Sigmoid colon (tissue), 7 donors: Measurements from ENCODE around the gene UROC1. TPM values are rescaled to one million over a fixed set of nuclear protein-coding genes. Genes with fewer than 3 reads are reported as not detected.

ENCODE experiments used
- DNase-seq: peaks from one replicate; pipeline ENCODE4 v3.0.0-alpha.2; 2019
- H3K27ac ChIP-seq, 4 donors: fragments of 200-600 bp; sonication (generic); one replicate each; pipeline ENCODE4 v1.5.1; 2016 to 2019; ENCODE audit warnings: mild to moderate bottlenecking in 1 of 4
- H3K27me3 ChIP-seq, 3 donors: fragments of 200-600 bp; sonication (generic); one replicate each; pipeline ENCODE4 v1.5.1; 2019; ENCODE audit warnings: mild to moderate bottlenecking in 1 of 3
- H3K36me3 ChIP-seq, 4 donors: fragments of 200-600 bp; sonication (generic); one replicate each; pipeline ENCODE4 v1.5.1; 2016 to 2019
- H3K4me1 ChIP-seq, 4 donors: fragments of 200-600 bp; sonication (generic); one replicate each; pipeline ENCODE4 v1.5.1; 2017 to 2019
- H3K4me3 ChIP-seq, 4 donors: fragments of 200-600 bp; sonication (generic); one replicate each; pipeline ENCODE4 v1.5.1; 2017 to 2019; ENCODE audit warnings: mild to moderate bottlenecking in 2 of 4, moderate library complexity in 1 of 4
- H3K9me3 ChIP-seq, 4 donors: fragments of 200-600 bp in 3 of 4; sonication (generic) in 3 of 4; one replicate each; pipeline versions ENCODE4 v1.5.1 to v1.6.1; 2013 to 2019
- CTCF ChIP-seq, 4 experiments: fragments of 450-650 bp in 3 of 4; fragments of 200-600 bp in 1 of 4; IDR thresholded peaks; one replicate each; pipeline ENCODE4 v1.5.1; 2016 to 2019; ENCODE audit warnings: antibody characterized with exemption in 4 of 4, mild to moderate bottlenecking in 3 of 4, moderate library complexity in 2 of 4
- EP300 ChIP-seq, 4 donors: sonication (generic); formaldehyde crosslinking; IDR thresholded peaks; one replicate each; pipeline ENCODE4 v1.6.1; 2017; ENCODE audit warnings: antibody characterized with exemption in 4 of 4
- POLR2A ChIP-seq, 2 donors: fragments of 450-650 bp; IDR thresholded peaks; one replicate each; pipeline ENCODE4 v1.6.1; 2016; ENCODE audit warnings: antibody characterized with exemption in 2 of 2, mild to moderate bottlenecking in 2 of 2, moderate library complexity in 2 of 2
- POLR2AphosphoS5 ChIP-seq, 4 donors: sonication (generic); formaldehyde crosslinking; IDR thresholded peaks; one replicate each; pipeline ENCODE4 v1.6.1; 2017; ENCODE audit warnings: antibody characterized with exemption in 4 of 4
- WGBS, 2 donors: extraction: QIAGEN DNeasy Blood & Tissue Kit; methylation state at CpG; one replicate each; pipeline ENCODE4 v1.1.7; 2013; 5-methylcytosine and 5-hydroxymethylcytosine counted together
- intact Hi-C: fragments of 100-400 bp; cut with DNase I; formaldehyde crosslinking; loops from one replicate; pipeline ENCODE4 v1.15.1; 2023
- polyA plus RNA-seq, 3 donors: library from polyadenylated mRNA; stranded (reverse); fragments of 200-250 nt; gene quantifications; one replicate each; pipeline ENCODE4 v1.2.3, GENCODE V29; 2013
- total RNA-seq, 4 donors: library from RNA; depleted of rRNA; stranded (reverse); fragments of >200 nt; gene quantifications; one replicate each; pipeline ENCODE4 v1.1.0, GENCODE V29; 2016
- donor health status: healthy with polysubstance abuse.
- donor health status: Bipolar disorder and iron deficiency.
- donor health status: healthy.

The UROC1 gene
- total and polyA plus RNA-seq, 7 donors, result 0.03 TPM; not detected in 6

- no peak for DNase-seq
- Histone ChIP-seq H3K27me3 (no peaks in the 10 kb centered on the region), H3K4me1 (no peaks in the 10 kb centered on the region), H3K9me3 (no peaks in the 10 kb centered on the region), H3K4me3 (no peak overlapping the region), H3K27ac (no peak overlapping the region), H3K36me3 (no peaks in the 10 kb centered on the region)
- intact Hi-C loops, result no loop called here
- TF ChIP-seq EP300 (IDR thresholded peaks at IDR 0.05) (no peak), POLR2A (IDR thresholded peaks at IDR 0.05) (no peak), CTCF (IDR thresholded peaks at IDR 0.05) (no peak), POLR2AphosphoS5 (IDR thresholded peaks at IDR 0.05) (no peak)
- WGBS, 2 donors, result 69 to 80% methylated on average over 9 of the region's 9 CpGs
Observed at GRCh38 chr3:126493739-126494138, 23.8 kb downstream of the UROC1 start.

GRCh38 chr3:126493051-126493450 lies 24.5 kb downstream of the UROC1 start:
- no peak for DNase-seq
- intact Hi-C loops, result no loop called here
- Histone ChIP-seq H3K27ac (no peak overlapping the region), H3K36me3 (no peaks in the 10 kb centered on the region), H3K4me3 (no peak overlapping the region), H3K4me1 (no peaks in the 10 kb centered on the region), H3K27me3 (no peaks in the 10 kb centered on the region), H3K9me3 (no peaks in the 10 kb centered on the region)
- TF ChIP-seq CTCF (IDR thresholded peaks at IDR 0.05) (no peak), POLR2A (IDR thresholded peaks at IDR 0.05) (no peak), EP300 (IDR thresholded peaks at IDR 0.05) (no peak), POLR2AphosphoS5 (IDR thresholded peaks at IDR 0.05) (no peak)
- 75 to 90% methylated on average over 14 of the region's 14 CpGs for WGBS, 2 donors

- H3K36me3 ChIP-seq, result no peaks in the 10 kb centered on the region
- TF ChIP-seq POLR2A (IDR thresholded peaks at IDR 0.05), result no peak
- TF ChIP-seq EP300 (IDR thresholded peaks at IDR 0.05), result no peak
- no peak for TF ChIP-seq CTCF (IDR thresholded peaks at IDR 0.05)
- TF ChIP-seq POLR2AphosphoS5 (IDR thresholded peaks at IDR 0.05), result no peak
- H3K4me3 ChIP-seq, result no peak overlapping the region
- DNase-seq, result no peak
- H3K4me1 ChIP-seq, result no peaks in the 10 kb centered on the region
- 88 to 90% methylated on average over 21 of the region's 21 CpGs for WGBS, 2 donors
- intact Hi-C loops, result no loop called here
- H3K27me3 ChIP-seq, result no peaks in the 10 kb centered on the region
- H3K9me3 ChIP-seq, result no peaks in the 10 kb centered on the region
- no peak overlapping the region for H3K27ac ChIP-seq
Observed at GRCh38 chr3:126491221-126492013, 26.2 kb downstream of the UROC1 start.

GRCh38 chr3:126490619-126491018 lies 27.0 kb downstream of the UROC1 start:
- no peak for DNase-seq
- intact Hi-C loops, result no loop called here
- H3K27me3 ChIP-seq, result no peaks in the 10 kb centered on the region
- TF ChIP-seq CTCF (IDR thresholded peaks at IDR 0.05) (no peak), EP300 (IDR thresholded peaks at IDR 0.05) (no peak), POLR2A (IDR thresholded peaks at IDR 0.05) (no peak), POLR2AphosphoS5 (IDR thresholded peaks at IDR 0.05) (no peak)
- H3K4me3 ChIP-seq, result no peak overlapping the region
- H3K27ac ChIP-seq, result no peak overlapping the region
- no peaks in the 10 kb centered on the region for H3K9me3 ChIP-seq
- no peaks in the 10 kb centered on the region for H3K4me1 ChIP-seq
- H3K36me3 ChIP-seq, result no peaks in the 10 kb centered on the region
- 62 to 87% methylated on average over 6 of the region's 6 CpGs for WGBS, 2 donors
